GM19193 (cell line): ENCODE measurements around the gene TRAPPC14.

ENCODE experiments used
- POLR2A ChIP-seq: IDR thresholded peaks from 4 replicates; pipeline ENCODE4 v1.6.1; 2011; ENCODE audit not compliant: insufficient read depth, insufficient read length; ENCODE audit errors: extremely low read depth

The TRAPPC14 gene

DNA sequence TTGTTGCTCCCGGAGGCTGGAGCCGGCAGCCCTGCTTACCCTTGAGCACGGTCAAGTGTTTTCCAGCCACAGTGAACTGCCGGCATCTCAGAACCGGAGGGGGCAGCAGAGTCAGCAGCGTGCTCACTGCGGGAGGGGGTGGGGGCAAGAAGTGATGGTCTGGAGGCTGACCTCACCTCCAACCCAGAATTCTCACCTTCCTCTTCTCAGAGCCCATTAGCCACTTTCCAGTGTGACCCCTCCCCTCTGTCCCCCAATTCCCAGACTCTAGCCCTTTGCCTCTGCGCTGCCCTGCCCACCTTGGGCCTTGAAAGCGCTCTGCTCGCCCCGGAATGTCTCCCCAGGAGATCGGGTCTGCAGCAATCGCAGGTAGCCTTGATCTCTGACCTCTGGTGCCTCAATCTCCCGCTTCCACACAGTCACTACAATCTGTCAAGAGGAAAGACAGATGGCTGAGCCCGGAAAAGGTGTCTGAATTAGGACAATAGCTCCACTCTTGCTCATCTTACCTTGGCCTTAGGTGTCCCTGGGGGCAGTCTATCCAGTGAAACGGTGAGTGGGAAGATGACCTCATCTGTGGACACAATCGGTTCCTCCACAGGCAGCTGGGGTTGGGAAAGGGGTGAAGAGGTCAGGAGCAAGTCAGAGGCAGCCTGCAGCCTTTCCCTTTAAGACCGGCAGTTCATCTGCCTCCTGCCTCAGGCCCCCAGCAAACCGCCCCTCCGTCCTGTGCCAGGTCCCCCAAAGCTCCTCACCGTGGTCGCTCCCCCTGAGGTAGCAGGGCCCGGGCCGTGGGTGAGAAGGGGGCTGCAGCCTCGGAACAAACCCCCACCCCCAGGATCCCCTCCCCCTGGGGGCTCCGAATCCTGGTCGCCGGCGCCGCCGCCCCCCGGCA is 942 bp downstream of the TRAPPC14 start:
- TF ChIP-seq POLR2A = no peak

DNA sequence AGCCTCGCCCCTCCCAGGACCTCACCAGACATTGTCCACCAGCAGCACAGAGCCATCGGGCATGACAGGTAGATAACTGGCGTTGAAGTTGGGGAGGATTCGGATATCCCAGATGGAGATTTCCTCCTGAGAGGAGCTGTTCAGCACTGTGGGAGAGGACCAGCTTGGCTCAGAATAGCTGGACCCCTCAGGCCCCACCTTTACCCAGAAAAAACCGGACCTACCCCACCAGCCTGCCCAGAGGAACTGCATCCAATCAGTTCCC is 1.5 kb downstream of the TRAPPC14 start:
- TF ChIP-seq POLR2A = no peak

DNA sequence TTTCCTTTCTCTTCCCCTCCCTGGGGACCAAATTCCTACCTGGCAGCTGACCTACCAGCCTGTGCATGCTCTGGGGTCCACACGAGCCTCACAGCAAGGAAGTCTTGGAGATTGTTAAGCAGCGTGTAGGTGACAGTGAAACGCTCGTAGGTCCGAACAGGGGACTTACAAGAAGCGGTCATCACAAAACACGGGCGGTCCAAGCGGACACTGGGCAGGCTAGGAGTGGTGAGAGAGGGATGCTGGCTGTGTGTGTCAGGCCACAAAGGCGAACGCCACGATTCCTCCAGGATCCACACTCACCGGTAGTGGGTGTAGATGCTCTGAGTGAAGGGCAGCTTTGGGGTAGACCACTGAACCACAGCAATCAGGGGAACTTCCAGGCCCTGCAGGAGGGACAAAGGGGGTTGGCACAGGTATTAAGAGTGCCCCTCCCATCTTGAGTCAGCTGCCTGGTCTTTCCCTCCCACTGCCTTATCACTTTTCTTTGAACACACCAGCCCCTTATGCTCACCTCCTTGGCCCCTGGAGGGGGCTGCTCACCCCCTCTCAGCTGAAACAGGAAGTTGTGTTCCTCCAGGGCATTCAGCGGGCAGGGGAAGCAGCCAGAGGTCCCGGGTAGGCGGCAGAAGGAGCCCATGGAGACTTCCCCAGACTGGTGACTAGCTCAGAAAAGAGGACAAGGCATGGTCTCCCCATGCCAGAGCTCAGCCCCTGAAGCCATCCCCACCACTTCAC is 2.0 kb downstream of the TRAPPC14 start:
- no peak for TF ChIP-seq POLR2A

DNA sequence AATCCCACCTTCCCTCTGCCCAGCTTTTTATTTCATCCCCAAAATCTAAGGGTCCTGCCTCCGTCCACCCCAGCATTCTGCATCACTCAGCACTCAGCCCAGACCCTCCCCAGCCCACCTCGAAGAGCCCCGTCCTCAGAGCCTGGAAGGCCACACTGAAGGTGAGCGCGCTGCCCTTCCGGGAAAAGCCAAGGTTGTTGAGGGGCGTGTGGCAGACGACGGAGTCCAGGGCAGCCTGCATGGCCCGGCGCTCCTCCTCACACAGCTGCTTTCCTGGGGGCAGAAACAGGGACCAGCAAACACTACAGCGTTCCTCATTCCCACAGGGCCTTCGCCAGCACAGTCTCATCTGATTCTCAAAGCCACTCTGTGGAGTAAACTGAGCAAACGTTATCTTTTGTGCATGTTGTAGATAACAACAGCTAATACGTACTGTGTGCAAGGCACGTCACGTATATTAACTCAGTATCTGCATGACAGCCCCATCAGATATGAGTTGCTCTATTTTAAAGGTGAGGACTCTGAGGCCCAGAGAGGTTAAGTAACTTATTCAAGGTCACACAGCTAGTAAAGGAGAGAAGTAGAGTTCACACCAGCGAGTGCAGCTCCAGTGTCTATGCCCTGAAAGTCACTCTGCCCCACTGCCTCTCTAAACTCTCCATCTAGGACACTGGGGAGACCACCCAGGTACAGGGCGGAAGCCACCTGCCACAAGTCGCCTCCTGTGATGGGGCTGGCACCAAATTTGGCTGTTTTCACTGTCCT is 2.8 kb downstream of the TRAPPC14 start:
- no peak for TF ChIP-seq POLR2A

DNA sequence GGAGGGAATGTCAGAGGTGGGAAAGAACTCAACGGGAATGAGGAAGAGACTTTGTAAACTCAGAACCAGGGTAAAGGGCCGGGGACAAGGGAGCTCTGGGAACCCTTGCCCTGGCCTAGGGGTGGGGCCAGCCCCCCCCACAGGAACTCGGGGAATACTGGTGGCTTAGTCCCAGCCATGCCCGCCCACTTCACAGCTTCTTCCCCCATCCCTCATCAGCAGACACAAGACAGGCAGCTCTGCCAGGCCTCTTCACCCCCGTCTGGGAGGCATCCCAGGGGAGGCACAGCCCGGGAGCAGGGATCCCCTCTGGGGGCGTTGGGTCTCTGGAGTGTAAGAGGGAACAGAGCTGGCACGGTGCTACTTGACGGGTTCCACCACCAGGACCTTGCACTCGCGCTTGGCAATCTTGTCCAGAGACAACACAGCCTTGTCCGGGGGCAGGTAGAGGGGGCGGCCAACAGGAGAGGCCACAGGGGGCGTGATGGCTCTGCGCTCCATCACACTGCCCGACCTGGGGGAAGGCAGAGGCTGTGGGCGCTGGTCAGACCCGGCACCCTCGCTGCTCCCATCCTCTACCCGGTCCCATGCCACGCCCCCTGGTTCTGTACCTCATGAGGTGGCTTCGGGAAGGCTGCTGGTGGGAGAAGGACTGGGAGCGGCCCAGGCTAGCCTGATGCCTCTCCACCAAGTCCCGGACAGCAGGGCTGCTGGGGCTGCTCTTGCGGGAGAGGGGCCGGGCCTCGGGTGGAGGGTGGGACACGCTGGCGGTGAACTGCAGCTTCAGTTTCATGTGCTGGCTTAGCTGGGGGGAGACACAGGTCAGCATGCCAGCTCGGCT is 3.7 kb downstream of the TRAPPC14 start:
- no peak for TF ChIP-seq POLR2A

DNA sequence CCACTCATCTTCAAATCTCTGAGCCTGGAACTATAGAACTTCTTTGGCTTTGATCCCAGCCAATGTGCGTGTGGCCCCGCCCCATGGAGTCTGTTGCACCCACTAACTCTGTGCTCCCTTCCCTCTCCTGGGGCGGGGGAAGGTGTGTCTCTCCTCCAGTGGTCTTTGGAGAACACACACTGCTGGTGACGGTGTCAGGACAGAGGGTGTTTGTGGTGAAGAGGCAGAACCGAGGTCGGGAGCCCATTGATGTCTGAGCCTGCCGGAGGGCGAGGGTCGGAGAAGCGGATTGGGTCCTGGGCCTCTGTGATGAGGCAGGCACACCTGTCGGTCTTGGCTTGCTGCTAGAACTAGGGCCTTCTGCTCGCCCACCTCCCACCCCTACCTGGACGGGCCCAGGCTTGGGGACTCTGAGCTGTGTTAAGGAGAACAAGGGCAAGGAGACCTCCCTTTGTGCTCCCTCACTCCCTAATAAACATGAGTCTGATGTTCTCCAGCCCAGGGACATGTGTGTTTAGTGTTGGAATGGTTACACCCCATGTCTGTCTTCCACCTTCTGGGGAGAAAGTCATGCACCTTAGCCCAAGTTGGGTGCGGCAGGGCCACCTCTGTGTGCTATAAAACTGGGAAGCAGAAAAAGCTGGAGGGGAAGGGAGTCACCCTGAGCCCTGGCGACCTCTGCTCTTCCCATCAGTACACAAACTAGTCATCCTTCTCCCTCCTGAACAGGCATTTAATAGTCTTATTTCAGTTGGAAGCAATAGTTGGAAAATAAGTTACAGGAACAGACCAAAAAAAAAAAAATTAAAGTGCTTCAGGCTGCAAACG is 4.6 kb downstream of the TRAPPC14 start:
- TF ChIP-seq POLR2A = no peak

DNA sequence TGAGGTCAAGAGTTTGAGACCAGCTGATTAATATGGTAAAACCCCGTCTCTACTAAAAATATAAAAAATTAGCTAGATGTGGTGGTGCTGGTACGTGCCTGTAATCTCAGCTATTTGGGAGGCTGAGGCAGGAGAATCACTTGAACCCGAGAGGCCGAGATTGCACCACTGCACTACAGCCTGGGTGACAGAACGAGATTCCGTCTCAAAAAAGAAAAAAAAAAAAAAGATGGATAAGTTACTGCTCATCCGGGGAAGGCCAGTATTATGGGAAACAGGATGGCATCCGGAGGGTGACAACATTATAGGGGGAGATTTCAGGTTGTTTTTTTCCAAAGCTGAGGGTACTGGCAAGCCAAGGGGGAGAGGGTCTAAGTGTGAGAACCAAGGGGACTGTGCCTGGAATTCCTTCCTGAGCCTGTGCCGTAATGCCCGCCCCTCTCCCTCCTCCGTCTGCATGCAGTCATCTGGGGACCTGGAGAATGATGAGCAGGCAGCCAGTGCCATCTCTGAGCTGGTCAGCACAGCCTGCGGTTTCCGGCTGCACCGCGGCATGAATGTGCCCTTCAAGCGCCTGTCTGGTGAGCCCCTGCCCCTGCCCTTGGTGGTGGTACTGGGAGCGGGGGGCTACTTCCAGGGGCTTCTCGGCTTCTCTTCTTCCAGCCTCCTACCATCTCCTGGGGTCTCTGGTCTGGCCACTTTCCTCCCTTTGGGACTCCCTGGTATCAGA is 5.4 kb downstream of the TRAPPC14 start:
- TF ChIP-seq POLR2A = no peak

DNA sequence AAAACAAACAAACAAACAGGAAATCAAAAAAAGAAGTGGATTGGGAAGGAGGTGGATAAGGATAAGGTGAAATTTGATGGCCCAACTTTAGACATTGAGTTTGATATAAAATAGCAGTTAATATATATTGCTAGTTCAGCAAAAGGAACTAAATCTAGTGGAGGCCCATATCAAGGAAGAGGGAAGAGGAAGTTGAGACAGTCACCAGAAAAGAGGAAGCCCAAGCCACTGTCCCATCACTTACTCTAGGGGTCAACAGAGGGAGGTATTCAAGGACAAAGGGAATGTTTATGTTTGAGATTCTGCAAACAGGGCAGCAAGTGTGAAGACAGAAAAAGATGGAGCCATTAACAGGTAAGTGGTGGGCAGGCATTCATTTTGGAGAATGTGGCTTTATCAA is 6.1 kb downstream of the TRAPPC14 start:
- no peak for TF ChIP-seq POLR2A

DNA sequence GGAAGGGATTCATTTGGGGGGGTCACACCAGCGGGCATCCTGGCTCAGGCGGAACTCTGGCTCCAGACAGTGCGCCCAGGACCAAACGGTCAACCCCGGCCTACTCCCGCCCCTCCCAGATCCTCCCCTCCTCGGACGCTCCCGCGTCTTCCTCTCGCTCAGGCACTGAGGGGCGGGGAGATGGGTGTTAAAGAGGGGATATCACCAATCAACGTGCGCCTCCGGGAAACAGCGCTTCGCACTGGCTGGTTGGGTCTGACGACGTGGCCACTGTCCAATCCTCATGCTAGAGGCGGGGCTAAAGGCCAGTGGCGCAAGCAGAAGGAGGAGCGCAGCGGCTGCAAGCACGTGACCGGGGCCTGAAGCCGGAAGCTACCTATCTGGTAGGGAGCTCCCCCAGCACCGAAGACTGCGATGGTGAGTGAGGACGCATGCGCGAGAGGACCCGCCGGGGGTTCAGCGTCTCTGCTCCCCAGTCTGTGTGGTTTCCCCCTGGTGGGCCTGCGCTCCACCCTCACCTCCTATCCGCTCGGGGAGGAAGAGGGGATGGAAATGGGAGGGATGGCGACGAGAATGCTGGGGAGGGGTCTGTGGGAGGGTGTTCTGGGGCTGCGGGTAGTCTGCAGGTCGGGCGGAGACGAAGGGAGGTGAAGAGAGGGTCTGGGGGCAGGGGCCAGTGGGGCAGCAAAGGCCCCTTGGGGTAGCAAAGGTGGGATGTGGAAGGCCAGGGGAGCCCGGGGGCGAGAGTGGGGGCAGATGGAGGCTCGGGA is 9.8 kb downstream of the TRAPPC14 start, which contains the start of gene LAMTOR4:
Gene LAMTOR4 (plus strand): TSS at position 360 of the 770 bp plus-strand sequence. CDS start 55 bp downstream, at position 415.
- peak; percentile 92 for TF ChIP-seq POLR2A

DNA sequence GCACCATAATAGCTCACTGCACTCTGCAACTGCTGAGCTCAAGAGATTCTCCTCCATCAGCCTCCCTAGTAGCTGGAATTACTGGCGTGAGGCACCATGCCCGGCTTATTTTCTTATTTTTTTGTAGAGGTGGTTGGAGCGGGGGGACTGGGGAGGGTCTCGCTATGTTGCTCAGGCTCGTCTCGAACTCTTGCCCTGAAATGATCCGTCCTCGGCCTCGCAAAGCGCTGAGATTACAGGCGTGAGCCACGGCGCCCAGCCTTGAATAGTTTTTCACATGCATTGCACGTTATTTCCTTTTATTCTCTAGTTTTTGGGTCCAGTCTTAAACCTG is 10.3 kb downstream of the TRAPPC14 start:
- TF ChIP-seq POLR2A = no peak

DNA sequence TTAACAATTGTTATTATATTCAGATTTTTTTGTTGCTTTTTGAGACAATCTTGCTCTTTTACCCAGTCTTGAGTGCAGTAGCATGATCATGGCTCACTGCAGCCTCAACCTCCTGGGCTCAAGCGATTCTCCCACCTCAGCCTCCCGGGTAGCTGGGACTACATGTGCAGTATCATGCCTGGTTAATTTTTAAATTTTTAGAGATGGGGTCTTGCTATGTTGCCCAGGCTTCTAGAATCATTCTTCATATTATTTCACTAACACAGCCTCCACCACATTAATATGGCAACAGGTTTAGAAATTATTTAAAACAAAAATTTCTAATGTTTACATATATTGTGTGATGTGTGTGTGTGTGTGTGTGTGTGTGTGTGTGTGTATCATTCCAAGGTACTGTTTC is 11.2 kb downstream of the TRAPPC14 start:
- no peak for TF ChIP-seq POLR2A

DNA sequence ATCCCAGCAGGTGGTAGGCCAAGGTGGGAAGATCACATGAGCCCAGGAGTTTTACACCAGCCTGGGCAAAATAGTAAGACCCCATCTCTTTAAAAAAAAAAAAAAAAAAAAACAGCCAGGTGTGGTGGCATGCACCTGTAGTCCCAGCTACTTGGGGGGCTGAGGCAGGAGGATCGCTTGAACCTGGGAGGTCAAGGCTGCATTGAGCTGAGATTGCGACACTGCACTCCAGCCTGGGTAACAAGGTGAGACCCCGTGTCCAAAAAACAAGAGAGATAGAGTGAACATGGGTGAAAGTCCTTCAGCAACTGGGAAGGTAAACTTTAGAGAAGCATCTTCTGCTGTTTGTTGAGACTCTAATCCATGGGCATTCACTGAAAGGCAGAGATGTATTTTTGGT is 16.1 kb downstream of the TRAPPC14 start:
- no peak for TF ChIP-seq POLR2A
